ACC112 (cell line): Measurements from ENCODE around the gene CYP1B1.
A peak's percentile ranks its signal among the peaks of the same experiment; 100 is the strongest.
"Not testable (repeated sequence)": the region's sequence is repeated elsewhere in the genome, so short reads cannot be mapped to it uniquely, and the experiment has no call there.

Experiments used
- H2AFZ ChIP-seq: fragments of 200-600 bp; sonication (generic); one replicate; pipeline ENCODE4 v1.6.0; 2017; ENCODE audit warnings: antibody characterized with exemption, low read length; ENCODE audit not compliant: unreplicated experiment
- H3K27ac ChIP-seq: fragments of 200-600 bp; sonication (generic); 2 replicates; pipeline ENCODE4 v1.5.1; 2014; ENCODE audit warnings: low read depth, mild to moderate bottlenecking, antibody characterized with exemption, low read length, moderate library complexity
- H3K27me3 ChIP-seq: fragments of 200-600 bp; sonication (generic); 2 replicates; pipeline ENCODE4 v1.6.1; 2014; ENCODE audit warnings: mild to moderate bottlenecking, antibody characterized with exemption, low read length, moderate library complexity, mixed read lengths; ENCODE audit not compliant: insufficient read depth
- H3K36me3 ChIP-seq: fragments of 200-600 bp; sonication (generic); 2 replicates; pipeline ENCODE4 v1.6.1; 2016; ENCODE audit warnings: mild to moderate bottlenecking, antibody characterized with exemption, low read length, moderate library complexity, mixed read lengths; ENCODE audit not compliant: insufficient read depth
- H3K4me1 ChIP-seq: fragments of 200-600 bp; sonication (generic); one replicate; pipeline ENCODE4 v1.6.1; 2016; ENCODE audit warnings: low read length, mixed read lengths; ENCODE audit not compliant: insufficient read depth, unreplicated experiment, control insufficient read depth
- H3K4me3 ChIP-seq: fragments of 200-600 bp; sonication (generic); 2 replicates; pipeline ENCODE4 v1.5.1; 2014; ENCODE audit warnings: mild to moderate bottlenecking, low read depth, low read length
- H3K79me2 ChIP-seq: fragments of 200-600 bp; sonication (generic); one replicate; pipeline ENCODE4 v1.6.0; 2016; ENCODE audit warnings: low read length; ENCODE audit not compliant: control insufficient read depth, unreplicated experiment, insufficient read depth

CYP1B1 gene

GRCh38 chr2:38090212-38090611 lies 14.3 kb upstream of the CYP1B1 start:
- peaks cover 20% of the 10 kb centered on the region for H3K4me1 ChIP-seq
- not testable (repeated sequence) for H2AFZ ChIP-seq, H3K79me2 ChIP-seq, H3K4me3 ChIP-seq, H3K27ac ChIP-seq, H3K27me3 ChIP-seq, H3K36me3 ChIP-seq

DNA sequence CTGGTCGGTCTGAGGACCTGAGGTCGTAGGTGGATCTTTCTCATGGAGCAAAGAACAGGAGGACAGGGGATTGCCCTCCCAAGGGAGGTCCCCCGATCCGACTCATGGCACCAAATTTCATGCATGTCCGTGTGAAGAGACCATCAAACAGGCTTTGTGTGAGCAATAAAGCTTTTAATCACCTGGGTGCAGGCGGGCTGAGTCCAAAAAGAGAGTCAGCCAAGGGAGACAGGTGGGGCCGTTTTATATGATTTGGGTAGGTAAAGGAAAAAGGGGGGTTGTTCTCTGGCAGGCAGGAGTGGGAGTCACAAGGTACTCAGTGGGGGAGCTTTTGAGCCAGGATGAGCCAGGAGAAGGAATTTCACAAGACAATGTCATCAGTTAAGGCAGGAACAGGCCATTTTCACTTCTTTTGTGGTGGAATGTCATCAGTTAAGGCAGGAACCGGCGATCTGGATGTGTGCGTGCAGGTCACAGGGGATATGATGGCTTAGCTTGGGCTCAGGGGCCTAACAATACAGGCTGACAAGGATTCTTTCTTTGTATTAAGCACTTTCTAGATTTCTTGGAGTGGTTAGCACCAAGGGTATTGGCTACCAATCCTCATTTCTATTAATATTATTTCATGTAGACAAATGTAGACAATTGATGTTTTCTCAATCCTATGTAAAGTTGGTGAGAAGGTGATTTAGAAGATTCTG lies 10.2 kb upstream of the CYP1B1 start:
- H3K79me2 ChIP-seq, H3K36me3 ChIP-seq, H3K4me3 ChIP-seq, H2AFZ ChIP-seq, H3K27me3 ChIP-seq, H3K4me1 ChIP-seq, H3K27ac ChIP-seq: not testable (repeated sequence)

GRCh38 chr2:38084556-38084955 lies 8.6 kb upstream of the CYP1B1 start:
- H3K36me3 ChIP-seq, H3K27me3 ChIP-seq, H3K4me3 ChIP-seq, H3K79me2 ChIP-seq, H2AFZ ChIP-seq, H3K27ac ChIP-seq, H3K4me1 ChIP-seq: not testable (repeated sequence)

- H2AFZ ChIP-seq, H3K36me3 ChIP-seq, H3K4me1 ChIP-seq, H3K79me2 ChIP-seq, H3K27me3 ChIP-seq, H3K27ac ChIP-seq, H3K4me3 ChIP-seq: not testable (repeated sequence)
Measured at GRCh38 chr2:38082727-38083126, 6.8 kb upstream of the CYP1B1 start.

DNA sequence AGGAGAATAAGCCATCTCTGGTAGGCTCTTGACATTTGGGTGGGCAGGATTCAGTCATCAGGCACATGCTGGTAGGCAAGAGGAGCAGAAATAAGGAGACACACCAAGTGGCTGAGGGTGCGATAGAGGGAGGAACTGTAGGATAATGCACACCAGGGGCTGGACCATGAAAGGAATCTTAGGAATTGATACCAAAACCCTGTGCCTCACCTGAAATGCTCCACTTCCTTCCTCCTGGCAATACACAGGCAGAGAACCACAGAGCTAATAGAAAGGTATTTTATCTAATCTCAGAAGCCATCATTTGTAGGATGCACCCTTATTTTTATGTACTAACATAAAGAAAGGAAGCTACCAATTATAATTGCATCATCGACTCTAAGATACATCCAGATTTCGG lies 4.4 kb upstream of the CYP1B1 start:
- Histone ChIP-seq H3K36me3 (no peaks in the 10 kb centered on the region), H2AFZ (no peak overlapping the region), H3K4me3 (no peak overlapping the region), H3K4me1 (peaks cover 7% of the 10 kb centered on the region), H3K27me3 (no peaks in the 10 kb centered on the region), H3K79me2 (no peaks in the 10 kb centered on the region), H3K27ac (no peak overlapping the region)

GRCh38 chr2:38079116-38080052 lies 3.4 kb upstream of the CYP1B1 start:
- Histone ChIP-seq H3K4me1 (peaks cover 7% of the 10 kb centered on the region), H3K36me3 (no peaks in the 10 kb centered on the region), H3K79me2 (no peaks in the 10 kb centered on the region), H2AFZ (no peak overlapping the region), H3K27ac (no peak overlapping the region), H3K4me3 (no peak overlapping the region), H3K27me3 (no peaks in the 10 kb centered on the region)

DNA sequence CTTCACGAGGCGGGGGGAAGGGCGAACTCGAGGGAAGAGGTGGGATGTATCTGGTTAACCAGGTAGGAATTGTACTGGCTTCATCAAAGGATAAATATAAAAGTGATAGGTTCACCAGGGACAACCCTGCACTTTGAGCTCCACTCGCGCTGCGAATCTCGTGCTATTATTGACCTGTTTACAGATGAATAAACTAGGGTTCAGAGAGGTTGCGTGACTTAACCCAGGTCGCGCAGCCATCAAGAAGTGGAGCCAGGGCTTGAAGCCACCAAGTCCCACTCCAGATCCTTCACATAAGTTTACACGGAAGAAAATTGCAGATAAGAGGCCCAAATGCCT lies 1.4 kb upstream of the CYP1B1 start:
- Histone ChIP-seq H3K27ac (peak overlapping the region; percentile 85), H3K4me3 (peak overlapping the region; percentile 71), H3K27me3 (no peaks in the 10 kb centered on the region), H3K4me1 (peaks cover 7% of the 10 kb centered on the region), H3K36me3 (peaks cover 4% of the 10 kb centered on the region; the same call in 1 of the 2 replicates), H3K79me2 (no peaks in the 10 kb centered on the region), H2AFZ (no peak overlapping the region)

DNA sequence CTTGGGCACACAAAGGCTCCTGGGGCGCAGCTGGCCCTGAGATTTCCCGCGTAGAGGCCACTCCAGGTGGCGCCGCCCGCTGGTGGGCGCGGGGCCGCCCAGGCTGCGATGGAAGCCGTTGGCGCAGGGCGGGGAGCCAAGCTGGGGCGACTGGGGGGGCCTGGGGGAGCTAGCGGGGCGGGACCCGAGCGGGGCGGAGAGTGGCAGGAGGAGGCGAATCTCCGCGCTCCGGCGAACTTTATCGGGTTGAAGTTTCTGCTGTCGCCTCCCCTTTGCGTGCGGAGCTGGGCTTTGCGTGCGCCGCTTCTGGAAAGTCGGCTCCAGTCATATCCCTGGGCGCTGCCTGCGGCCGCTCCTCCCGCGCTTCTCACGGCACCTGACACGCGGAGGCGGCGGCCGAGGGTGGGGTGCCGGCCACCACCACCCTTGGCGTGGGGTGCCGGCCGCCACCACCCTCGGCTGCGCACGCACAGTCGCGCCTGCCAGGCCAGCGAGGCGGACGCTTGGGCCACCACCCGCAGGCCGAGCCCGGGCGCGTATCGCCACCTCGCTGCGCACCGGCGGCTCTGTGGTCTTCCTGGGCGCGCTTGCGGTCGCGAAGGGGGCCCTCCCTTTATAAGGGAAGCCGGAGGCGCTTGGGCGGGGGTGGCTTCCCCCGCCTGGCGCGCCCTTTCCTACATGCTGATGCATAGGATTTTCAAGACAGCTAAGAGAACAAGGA lies 919 bp upstream of the CYP1B1 start:
- Histone ChIP-seq H3K27me3 (no peaks in the 10 kb centered on the region), H3K27ac (peak overlapping the region; percentile 85), H3K4me3 (peak overlapping the region; percentile 71), H3K79me2 (no peaks in the 10 kb centered on the region), H3K4me1 (peaks cover 7% of the 10 kb centered on the region), H2AFZ (peak overlapping the region; percentile 10), H3K36me3 (peaks cover 5% of the 10 kb centered on the region; the same call in 1 of the 2 replicates)

DNA sequence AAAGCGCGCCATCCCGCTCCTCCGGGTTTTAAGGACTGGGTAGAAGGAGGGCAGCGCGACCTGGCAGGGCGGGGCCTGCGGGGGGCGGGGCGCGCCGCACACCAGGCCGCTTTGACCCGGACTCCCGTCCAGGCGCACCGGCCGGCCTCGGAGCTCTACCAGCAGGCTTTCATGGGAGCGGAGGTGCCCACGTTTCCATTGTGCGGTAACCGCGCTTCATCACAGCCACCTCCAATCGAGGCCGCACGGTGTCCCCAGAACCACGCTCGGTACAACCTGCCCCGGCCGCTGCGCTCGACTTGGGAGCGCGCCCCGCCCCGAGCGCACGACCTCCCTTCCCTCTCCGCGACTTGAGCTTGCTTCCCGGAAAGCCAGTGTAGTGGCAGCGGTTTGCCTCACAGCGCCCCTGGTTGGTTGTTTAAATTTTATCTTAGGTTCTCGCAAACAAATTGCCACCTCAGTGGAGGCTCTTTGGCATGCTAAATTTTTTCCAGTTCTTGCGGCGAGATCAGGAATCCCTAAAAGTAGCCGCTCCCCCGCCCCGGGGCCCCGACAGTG lies 280 bp upstream of the CYP1B1 start:
- Histone ChIP-seq H3K79me2 (no peaks in the 10 kb centered on the region), H3K27ac (peak overlapping the region; percentile 85), H3K4me3 (peak overlapping the region; percentile 71), H3K4me1 (peaks cover 7% of the 10 kb centered on the region), H3K36me3 (peaks cover 5% of the 10 kb centered on the region; the same call in 1 of the 2 replicates), H3K27me3 (no peaks in the 10 kb centered on the region), H2AFZ (peak overlapping the region; percentile 2)

- Histone ChIP-seq H3K4me1 (peaks cover 7% of the 10 kb centered on the region), H3K27ac (peak overlapping the region; percentile 85; the same call in 1 of the 2 replicates), H3K36me3 (peaks cover 9% of the 10 kb centered on the region; the same call in 1 of the 2 replicates), H3K79me2 (no peaks in the 10 kb centered on the region), H3K27me3 (no peaks in the 10 kb centered on the region), H2AFZ (no peak overlapping the region), H3K4me3 (peak overlapping the region; percentile 71)
Measured at GRCh38 chr2:38074764-38075506, 1.0 kb downstream of the CYP1B1 start.
